HepG2 (cell line): Measurements from ENCODE around the gene COG4. TPM values are rescaled to one million over a fixed set of nuclear protein-coding genes. Genes with fewer than 3 reads are reported as not detected.
A peak's percentile ranks its signal among the peaks of the same experiment; 100 is the strongest.

Experiments
- ATAC-seq: fragments of 200-7000 bp; cut with Tn5 transposase; 3 replicates; pipeline ENCODE4 v1.9.1; 2020; ENCODE audit warnings: mild to moderate bottlenecking, moderate library complexity
- BruUV-seq: library from RNA; stranded (reverse); fragments of 400-500 nt; replicated peaks from 2 replicates; lab custom pipeline; 2021; lab: Mats Ljungman, UMichigan
- CTCF ChIA-PET: fragments of 300-600 bp; formaldehyde crosslinking; extraction: SDS; loops from one replicate; lab custom pipeline; 2021; ENCODE audit warnings: low total read pairs, inconsistent platforms, low intra/inter-chr PET ratio; lab: Yijun Ruan, JAX
- POLR2A ChIA-PET: fragments of 350-600 bp; sonication (Branson Sonifier 250); formaldehyde crosslinking; loops from one replicate; lab custom pipeline; 2020; ENCODE audit warnings: antibody characterized with exemption, inconsistent platforms; lab: Yijun Ruan, JAX
- DNase-seq: peaks from one replicate; pipeline ENCODE4 v3.0.0-alpha.2; 2015; ENCODE audit warnings: low spot score
- FAIRE-seq: peaks from 3 replicates; lab custom pipeline; 2011; peaks lifted over from hg19 to GRCh38; lab: Jason Lieb, UNC
- H2AFZ ChIP-seq: one replicate; pipeline ENCODE4 v1.6.1; 2011; ENCODE audit warnings: low read length, inconsistent platforms
- H3K27ac ChIP-seq: fragments of 300-600 bp; 3 replicates; pipeline ENCODE4 v1.8.0; 2011; ENCODE audit warnings: mixed run types, mild to moderate bottlenecking, mixed read lengths, low read length, inconsistent platforms; ENCODE audit not compliant: insufficient read depth; ENCODE audit errors: extremely low read length
- H3K27me3 ChIP-seq, 2 experiments: fragments of 200-600 bp in 1 of 2; 2 replicates in 1 of 2; 3 replicates in 1 of 2; pipeline versions ENCODE4 v1.6.0 to v1.8.0; 2011; ENCODE audit warnings: low read length in 2 of 2, mild to moderate bottlenecking in 2 of 2, moderate library complexity in 2 of 2, inconsistent platforms in 1 of 2; ENCODE audit not compliant: insufficient read depth in 2 of 2, control insufficient read depth in 1 of 2
- H3K36me3 ChIP-seq, 2 experiments: fragments of 200-600 bp in 1 of 2; replicated peaks in 1 of 2; 2 replicates in 1 of 2; 3 replicates in 1 of 2; pipeline versions ENCODE4 v1.5.1 to v1.8.0; 2011; ENCODE audit warnings: low read length in 2 of 2, inconsistent platforms in 1 of 2; ENCODE audit not compliant: insufficient read depth in 2 of 2, control insufficient read depth in 1 of 2
- H3K4me1 ChIP-seq: 2 replicates; pipeline ENCODE4 v1.5.1; 2012; ENCODE audit warnings: low read length, inconsistent platforms; ENCODE audit not compliant: insufficient read depth
- H3K4me2 ChIP-seq: 2 replicates; pipeline ENCODE4 v1.6.0; 2011; ENCODE audit warnings: low read depth, low read length, inconsistent platforms
- H3K4me3 ChIP-seq, 3 experiments: fragments of 200-600 bp in 1 of 3; sonication (generic), shearing (Covaris generic) in 1 of 3; replicated peaks in 1 of 3; 2 replicates each; pipeline ENCODE4 v1.5.1; 2011 to 2016; ENCODE audit warnings: low read length in 3 of 3, inconsistent platforms in 2 of 3, low read depth in 2 of 3, mild to moderate bottlenecking in 2 of 3, control low read depth in 1 of 3, mixed read lengths in 1 of 3; ENCODE audit not compliant: insufficient read depth in 1 of 3
- H3K79me2 ChIP-seq: one replicate; pipeline ENCODE4 v1.6.1; 2011; ENCODE audit warnings: low read length, inconsistent platforms; ENCODE audit not compliant: insufficient read depth
- H3K9ac ChIP-seq: 2 replicates; pipeline ENCODE4 v1.6.0; 2011; ENCODE audit warnings: mild to moderate bottlenecking, low read depth, low read length, inconsistent platforms; ENCODE audit not compliant: insufficient read depth
- H3K9me3 ChIP-seq: 2 replicates; pipeline ENCODE4 v1.5.1; 2012; ENCODE audit warnings: mild to moderate bottlenecking, low read length
- H4K20me1 ChIP-seq: 2 replicates; pipeline ENCODE4 v1.6.0; 2011; ENCODE audit warnings: inconsistent platforms, mild to moderate bottlenecking, low read length, moderate library complexity; ENCODE audit not compliant: insufficient read depth
- CHD4 ChIP-seq: fragments of 200-600 bp; sonication (generic); IDR thresholded peaks from 2 replicates; pipeline ENCODE4 v1.7.0; 2017; ENCODE audit warnings: mild to moderate bottlenecking, low read length, borderline replicate concordance
- NFATC3 ChIP-seq: sonication (generic); formaldehyde crosslinking; IDR thresholded peaks from 2 replicates; pipeline ENCODE4 v1.5.1; 2020; ENCODE audit warnings: mild to moderate bottlenecking, missing genetic modification reagents
- RFX3 ChIP-seq: IDR thresholded peaks from 2 replicates; pipeline ENCODE4 v1.6.1; 2016; ENCODE audit warnings: missing biosample characterization, missing genetic modification reagents
- SRF ChIP-seq: IDR thresholded peaks from 2 replicates; pipeline ENCODE4 v1.6.1; 2011; ENCODE audit warnings: mild to moderate bottlenecking, low read depth, low read length, moderate library complexity
- TBL1XR1 ChIP-seq: fragments of 150-350 bp; IDR thresholded peaks from 2 replicates; pipeline ENCODE4 v1.6.1; 2014; ENCODE audit warnings: borderline replicate concordance, low read length; ENCODE audit not compliant: partially characterized antibody
- TCF7L2 ChIP-seq: IDR thresholded peaks from 2 replicates; pipeline ENCODE4 v1.6.1; 2011; ENCODE audit warnings: mild to moderate bottlenecking, low read depth, low read length, moderate library complexity
- ZBTB3 ChIP-seq: sonication (generic); formaldehyde crosslinking; IDR thresholded peaks from 2 replicates; pipeline ENCODE4 v1.4.0; 2020; ENCODE audit warnings: low read depth, mild to moderate bottlenecking, moderate library complexity, missing genetic modification reagents, borderline replicate concordance
- ZBTB33 ChIP-seq: sonication (generic); formaldehyde crosslinking; IDR thresholded peaks from 2 replicates; pipeline ENCODE4 v1.4.0; 2020; ENCODE audit warnings: missing genetic modification reagents
- ZNF317 ChIP-seq: sonication (generic); formaldehyde crosslinking; IDR thresholded peaks from 2 replicates; pipeline ENCODE4 v1.5.0; 2020; ENCODE audit warnings: mild to moderate bottlenecking, missing genetic modification reagents
- ZNF629 ChIP-seq: sonication (generic); formaldehyde crosslinking; conservative IDR thresholded peaks from 2 replicates; pipeline ENCODE4 v1.5.0; 2020; ENCODE audit warnings: missing genetic modification reagents
- ZNF776 ChIP-seq: sonication (generic); formaldehyde crosslinking; IDR thresholded peaks from 2 replicates; pipeline ENCODE4 v1.4.0; 2020; ENCODE audit warnings: mild to moderate bottlenecking, missing genetic modification reagents
- ZSCAN9 ChIP-seq: IDR thresholded peaks from 2 replicates; pipeline ENCODE4 v1.6.1; 2016; ENCODE audit warnings: borderline replicate concordance
- WGBS: methylation state at CpG from one replicate; pipeline ENCODE4 v1.1.6; 2017; ENCODE audit warnings: low lambda C conversion rate; 5-methylcytosine and 5-hydroxymethylcytosine counted together
- in situ Hi-C: cut with HindIII; loops from 2 replicates; pipeline ENCODE4 v1.10.0; 2017; ENCODE audit warnings: low pct_unique_long_range_greater_than_20kb; ENCODE audit not compliant: extremely low pct_ligation_motif_present
- intact Hi-C: fragments of 100-400 bp; cut with micrococcal nuclease; formaldehyde crosslinking; loops from one replicate; pipeline ENCODE4 v1.10.0; 2022; ENCODE audit not compliant: unreplicated experiment
- polyA plus RNA-seq, 8 experiments: library from polyadenylated mRNA; depleted of rRNA in 3 of 8; stranded (reverse) in 7 of 8; unstranded in 1 of 8; fragments of >200 nt; fragmentation: Illumina TruSeq in 4 of 8; extraction: Trizol in 4 of 8; gene quantifications; 2 replicates each; pipeline versions ENCODE4 v1.2.1 to v1.2.3, GENCODE V29; 2011 to 2016; ENCODE audit warnings: low read depth in 4 of 8, missing spikeins in 1 of 8, mixed read lengths in 1 of 8; ENCODE audit not compliant: insufficient read depth in 1 of 8
- total RNA-seq, 5 experiments: library from RNA; depleted of rRNA; stranded (reverse); fragments of >200 nt; fragmentation: Illumina TruSeq; extraction: Trizol; gene quantifications; 2 replicates each; pipeline ENCODE4 v1.2.3, GENCODE V29; 2016; ENCODE audit warnings: low read depth in 1 of 5

The COG4 gene
- total and polyA plus RNA-seq, 2 of the 13 experiments (the other 11 are each of a cell fraction or from before 2014, with no cell fraction given): 51.1 to 73.8 TPM

GRCh38 chr16:70490261-70490660 lies 33.1 kb downstream of the COG4 start (continued):
- TF ChIP-seq SRF (no peak), TCF7L2 (no peak), ZBTB33 (CRISPR knock-in tag) (no peak), ZBTB3 (CRISPR knock-in tag) (no peak)

DNA sequence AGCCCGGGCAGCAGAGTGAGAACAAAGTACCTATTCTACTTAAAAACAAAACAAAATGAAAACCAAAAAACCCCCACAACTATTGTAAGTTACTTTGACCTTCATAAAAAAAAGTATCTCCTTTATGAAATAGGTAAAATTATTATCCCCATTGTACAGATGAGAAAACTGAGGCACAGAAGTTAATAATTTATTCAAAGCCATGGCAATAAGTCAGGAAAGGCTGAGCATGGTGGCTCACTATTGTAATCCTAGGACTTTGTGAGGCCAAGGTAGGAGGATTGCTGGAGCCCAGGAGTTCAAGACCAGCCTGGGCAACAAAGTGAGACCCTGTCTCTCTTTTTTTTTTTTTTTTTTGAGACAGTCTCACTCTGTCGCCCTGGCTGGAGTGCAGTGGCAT lies 38.5 kb downstream of the COG4 start:
- Histone ChIP-seq H2AFZ (no peak overlapping the region), H3K79me2 (no peaks in the 10 kb centered on the region), H3K4me2 (no peak overlapping the region), H3K9ac (no peak overlapping the region), H3K4me3 (no peak overlapping the region), H3K27me3 (no peaks in the 10 kb centered on the region), H3K36me3 (peaks cover 31 to 50% of the 10 kb centered on the region in 2 experiments), H4K20me1 (no peaks in the 10 kb centered on the region), H3K27ac (no peak overlapping the region), H3K9me3 (no peaks in the 10 kb centered on the region), H3K4me1 (peaks cover 12% of the 10 kb centered on the region)
- no peak for DNase-seq
- 87% methylated on average over 2 of the region's 2 CpGs for WGBS
- ATAC-seq: no peak
- no TSS peak for BruUV-seq
- in situ Hi-C loops: no loop called here
- FAIRE-seq: no peak
- ChIA-PET POLR2A (interaction anchor here (2.1 kb wide), 1 partner anchor 104 kb away, joined by 6 read pairs; no protein-coding TSS in a partner anchor), CTCF (no interaction called here)
- intact Hi-C loops: no loop called here
- TF ChIP-seq ZNF629 (CRISPR knock-in tag): peak; percentile 89
- no peak for TF ChIP-seq ZNF317 (CRISPR knock-in tag)
- TF ChIP-seq NFATC3 (CRISPR knock-in tag): no peak
- TF ChIP-seq TBL1XR1: no peak
- TF ChIP-seq ZSCAN9 (CRISPR knock-in tag): no peak
- no peak for TF ChIP-seq RFX3 (CRISPR knock-in tag)
- TF ChIP-seq ZNF776 (CRISPR knock-in tag): no peak
- peak; percentile 73; the same call in 1 of the 2 replicates for TF ChIP-seq CHD4
